Neural progenitor cell (in vitro differentiated cells): ENCODE measurements around the gene RAB3GAP2. TPM values are rescaled to one million over a fixed set of nuclear protein-coding genes. Genes with fewer than 3 reads are reported as not detected.

Source experiments
- DNase-seq: peaks from one replicate; pipeline ENCODE4 v3.0.0-alpha.2; 2016; ENCODE audit warnings: low spot score
- H2AFZ ChIP-seq: fragments of 200-600 bp; sonication (generic); replicated peaks from 2 replicates; pipeline ENCODE4 v1.6.1; 2016; ENCODE audit warnings: antibody characterized with exemption
- H3F3A ChIP-seq: fragments of 200-600 bp; sonication (generic); 2 replicates; pipeline ENCODE4 v1.6.1; 2016; ENCODE audit warnings: antibody characterized with exemption, low read depth
- H3K27ac ChIP-seq: fragments of 200-600 bp; sonication (generic); 2 replicates; pipeline ENCODE4 v1.5.1; 2016; ENCODE audit warnings: mild to moderate bottlenecking
- H3K27me3 ChIP-seq: fragments of 200-600 bp; sonication (generic); 2 replicates; pipeline ENCODE4 v1.6.1; 2016; ENCODE audit warnings: mild to moderate bottlenecking, moderate library complexity
- H3K36me3 ChIP-seq: fragments of 200-600 bp; sonication (generic); 2 replicates; pipeline ENCODE4 v1.5.1; 2016
- H3K4me1 ChIP-seq: fragments of 200-600 bp; sonication (generic); 2 replicates; pipeline ENCODE4 v1.6.1; 2016; ENCODE audit warnings: mixed run types
- H3K4me2 ChIP-seq: fragments of 200-600 bp; sonication (generic); 2 replicates; pipeline ENCODE4 v1.6.1; 2016
- H3K4me3 ChIP-seq: fragments of 200-600 bp; sonication (generic); 2 replicates; pipeline ENCODE4 v1.5.1; 2016
- H3K79me2 ChIP-seq: fragments of 200-600 bp; sonication (generic); 2 replicates; pipeline ENCODE4 v1.6.1; 2016; ENCODE audit warnings: low read depth
- H3K9ac ChIP-seq: fragments of 200-600 bp; sonication (generic); 2 replicates; pipeline ENCODE4 v1.6.1; 2016
- H3K9me3 ChIP-seq: fragments of 200-600 bp; sonication (generic); 2 replicates; pipeline ENCODE4 v1.5.1; 2016; ENCODE audit warnings: low read depth
- H4K20me1 ChIP-seq: fragments of 200-600 bp; sonication (generic); 2 replicates; pipeline ENCODE4 v1.6.1; 2016; ENCODE audit warnings: low read depth
- H3K27ac Mint-ChIP-seq: 3 replicates; pipeline ENCODE4 v1.8.0; 2021; ENCODE audit warnings: mixed read lengths
- H3K27me3 Mint-ChIP-seq: 2 replicates; pipeline ENCODE4 v1.8.0; 2022; ENCODE audit warnings: low read depth, mild to moderate bottlenecking, inconsistent platforms, moderate library complexity, mixed read lengths; ENCODE audit not compliant: insufficient read depth
- H3K36me3 Mint-ChIP-seq: 3 replicates; pipeline ENCODE4 v1.8.0; 2021; ENCODE audit warnings: mixed read lengths
- H3K4me1 Mint-ChIP-seq: 3 replicates; pipeline ENCODE4 v1.8.0; 2021; ENCODE audit warnings: mixed read lengths
- H3K4me3 Mint-ChIP-seq: 3 replicates; pipeline ENCODE4 v1.8.0; 2021; ENCODE audit warnings: mild to moderate bottlenecking, moderate library complexity, mixed read lengths
- H3K9me3 Mint-ChIP-seq: 3 replicates; pipeline ENCODE4 v1.8.0; 2020; ENCODE audit warnings: mixed read lengths
- CTCF ChIP-seq: fragments of 200-600 bp; sonication (generic); IDR thresholded peaks from 2 replicates; pipeline ENCODE4 v1.5.1; 2017; ENCODE audit warnings: antibody characterized with exemption, mild to moderate bottlenecking
- EZH2 ChIP-seq: fragments of 200-600 bp; sonication (generic); IDR thresholded peaks from 2 replicates; pipeline ENCODE4 v1.6.1; 2017; ENCODE audit warnings: antibody characterized with exemption, mild to moderate bottlenecking, moderate library complexity
- EZH2phosphoT487 ChIP-seq: fragments of 200-600 bp; sonication (generic); IDR thresholded peaks from 2 replicates; pipeline ENCODE4 v1.6.1; 2017; ENCODE audit warnings: antibody characterized with exemption
- total RNA-seq: library from RNA; depleted of rRNA; stranded (reverse); fragments of >200 nt; gene quantifications from 2 replicates; pipeline ENCODE4 v1.2.3, GENCODE V29; 2015; ENCODE audit warnings: low replicate concordance

RAB3GAP2 gene
- total RNA-seq, 1 donor from 2014 or later, result 36.4 TPM

GRCh38 chr1:220124542-220124941 lies 147.7 kb downstream of the RAB3GAP2 start:
- Histone ChIP-seq H3K4me1 (no peaks in the 10 kb centered on the region), H3K9ac (no peak overlapping the region), H3F3A (no peaks in the 10 kb centered on the region), H3K27me3 (no peaks in the 10 kb centered on the region), H4K20me1 (peaks cover 3% of the 10 kb centered on the region), H3K36me3 (peaks cover 3% of the 10 kb centered on the region), H3K4me2 (no peak overlapping the region), H3K79me2 (no peaks in the 10 kb centered on the region), H3K9me3 (no peaks in the 10 kb centered on the region), H3K4me3 (no peak overlapping the region), H2AFZ (no peak overlapping the region), H3K27ac (no peak overlapping the region)
- peaks cover 7% of the 10 kb centered on the region for H3K36me3 Mint-ChIP-seq
- H3K27ac Mint-ChIP-seq, result no peak overlapping the region
- TF ChIP-seq EZH2 (no peak), EZH2phosphoT487 (no peak), CTCF (no peak)
- H3K4me3 Mint-ChIP-seq, result no peak overlapping the region
- no peaks in the 10 kb centered on the region for H3K4me1 Mint-ChIP-seq
- H3K9me3 Mint-ChIP-seq, result no peaks in the 10 kb centered on the region
- DNase-seq, result no peak
- no peaks in the 10 kb centered on the region for H3K27me3 Mint-ChIP-seq

GRCh38 chr1:220123889-220124288 lies 148.4 kb downstream of the RAB3GAP2 start:
- H3K9me3 ChIP-seq, result no peaks in the 10 kb centered on the region
- H3K27me3 ChIP-seq, result no peaks in the 10 kb centered on the region
- H3K4me1 ChIP-seq, result no peaks in the 10 kb centered on the region
- peaks cover 3% of the 10 kb centered on the region for H4K20me1 ChIP-seq
- DNase-seq, result peak; percentile 17
- Mint-ChIP-seq H3K4me1 (no peaks in the 10 kb centered on the region), H3K4me3 (no peak overlapping the region), H3K27ac (no peak overlapping the region), H3K36me3 (peaks cover 4% of the 10 kb centered on the region), H3K27me3 (no peaks in the 10 kb centered on the region), H3K9me3 (no peaks in the 10 kb centered on the region)
- no peak overlapping the region for H3K9ac ChIP-seq
- H2AFZ ChIP-seq, result no peak overlapping the region
- no peak for TF ChIP-seq EZH2
- TF ChIP-seq CTCF, result peak; percentile 39
- TF ChIP-seq EZH2phosphoT487, result no peak
- H3K79me2 ChIP-seq, result no peaks in the 10 kb centered on the region
- H3K36me3 ChIP-seq, result no peaks in the 10 kb centered on the region
- no peak overlapping the region for H3K4me2 ChIP-seq
- H3K4me3 ChIP-seq, result no peak overlapping the region
- H3K27ac ChIP-seq, result no peak overlapping the region
- no peaks in the 10 kb centered on the region for H3F3A ChIP-seq

DNA sequence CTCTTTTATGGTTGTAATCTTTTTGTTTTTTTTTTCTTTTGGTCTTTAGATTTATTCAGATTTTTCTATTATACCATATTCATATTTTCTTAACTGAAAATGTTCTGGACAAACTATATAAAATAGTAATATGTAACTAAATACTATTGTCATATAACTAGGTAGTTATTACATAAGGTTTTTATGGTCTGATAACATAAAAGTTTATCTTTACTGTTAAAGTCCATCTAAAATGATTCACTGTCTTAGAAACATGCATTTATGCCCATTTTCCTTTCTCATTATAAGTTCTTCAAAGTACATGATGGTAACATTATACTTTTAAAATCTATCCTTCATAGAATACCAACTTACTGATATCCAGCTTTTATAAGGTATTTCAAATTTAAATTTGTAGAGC lies 149.2 kb downstream of the RAB3GAP2 start:
- H3K27me3 ChIP-seq, result no peaks in the 10 kb centered on the region
- no peak overlapping the region for H3K27ac ChIP-seq
- TF ChIP-seq EZH2, result no peak
- no peak for TF ChIP-seq EZH2phosphoT487
- no peak for TF ChIP-seq CTCF
- no peaks in the 10 kb centered on the region for H3K27me3 Mint-ChIP-seq
- H3K9me3 ChIP-seq, result no peaks in the 10 kb centered on the region
- no peaks in the 10 kb centered on the region for H3F3A ChIP-seq
- H2AFZ ChIP-seq, result no peak overlapping the region
- H3K36me3 Mint-ChIP-seq, result peaks cover 4% of the 10 kb centered on the region
- H3K4me2 ChIP-seq, result no peak overlapping the region
- no peaks in the 10 kb centered on the region for H3K79me2 ChIP-seq
- peaks cover 3% of the 10 kb centered on the region for H4K20me1 ChIP-seq
- no peak overlapping the region for H3K9ac ChIP-seq
- no peaks in the 10 kb centered on the region for H3K4me1 ChIP-seq
- H3K4me3 ChIP-seq, result no peak overlapping the region
- no peak for DNase-seq
- no peaks in the 10 kb centered on the region for H3K4me1 Mint-ChIP-seq
- no peaks in the 10 kb centered on the region for H3K9me3 Mint-ChIP-seq
- H3K36me3 ChIP-seq, result peaks cover 3% of the 10 kb centered on the region
- H3K4me3 Mint-ChIP-seq, result no peak overlapping the region
- H3K27ac Mint-ChIP-seq, result no peak overlapping the region
